NCI-H748 treated with DMSO at 0.1 percent for 48 hours (cell line): ENCODE data around the gene C21orf91.

Experiments used
- DNase-seq: peaks from one replicate; lab custom pipeline; 2025; lab: John Stamatoyannopoulos, UW

Gene C21orf91

DNA sequence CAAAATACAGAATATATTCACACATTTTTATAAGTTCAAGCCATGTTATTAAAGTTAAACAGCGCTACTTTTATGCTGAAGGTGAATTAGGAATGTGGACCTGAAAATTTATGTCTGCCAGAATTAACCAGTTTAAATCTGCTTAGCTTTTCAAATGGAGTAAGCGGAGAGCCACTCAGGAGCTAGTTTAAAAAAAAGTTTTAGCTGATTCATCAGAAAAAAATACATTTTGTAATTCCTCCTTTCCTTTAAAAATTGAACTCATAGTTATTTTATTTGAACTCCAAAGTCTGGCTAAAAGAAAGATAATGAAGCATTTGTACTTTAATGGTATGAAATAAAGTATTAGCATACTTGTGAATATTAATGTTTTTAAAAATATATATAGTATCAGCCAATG is 21.2 kb downstream of the C21orf91 start:
- DNase-seq = no peak

DNA sequence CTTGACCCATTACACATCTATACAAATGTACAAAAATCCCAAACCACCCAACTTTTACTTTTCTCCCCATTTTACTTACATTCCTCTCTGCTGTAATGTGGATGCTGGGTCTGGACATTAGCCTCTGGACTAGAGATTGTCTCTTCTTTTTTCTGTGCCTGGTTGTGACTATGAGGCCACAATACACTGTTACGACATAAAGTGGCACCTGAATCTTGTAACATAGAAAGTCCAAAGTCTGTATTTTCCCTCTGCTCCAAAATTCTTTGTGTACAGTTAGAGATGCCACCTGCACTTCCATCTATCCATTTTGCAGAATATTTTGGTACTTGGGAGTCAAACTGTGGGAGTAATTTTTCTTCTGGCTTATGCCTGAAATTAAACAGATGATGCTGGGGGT is 22.7 kb downstream of the C21orf91 start:
- no peak for DNase-seq

DNA sequence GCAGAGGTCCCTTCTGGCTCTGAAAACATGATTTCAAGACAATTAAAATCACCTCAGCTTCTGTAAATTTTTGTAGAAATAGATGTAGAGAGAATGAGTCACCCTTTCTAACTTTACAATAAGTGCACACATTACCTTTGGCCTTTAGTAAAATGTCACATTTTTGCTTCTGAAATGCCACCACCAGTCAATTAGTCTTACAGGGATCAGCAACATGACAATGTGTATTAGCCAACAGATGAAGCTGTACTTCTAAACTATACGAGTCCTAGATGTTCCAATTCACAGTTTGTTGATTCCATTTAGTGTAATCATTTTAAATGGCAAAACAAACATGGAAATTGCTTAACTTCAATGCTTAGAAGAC is 23.1 kb downstream of the C21orf91 start:
- no peak for DNase-seq

DNA sequence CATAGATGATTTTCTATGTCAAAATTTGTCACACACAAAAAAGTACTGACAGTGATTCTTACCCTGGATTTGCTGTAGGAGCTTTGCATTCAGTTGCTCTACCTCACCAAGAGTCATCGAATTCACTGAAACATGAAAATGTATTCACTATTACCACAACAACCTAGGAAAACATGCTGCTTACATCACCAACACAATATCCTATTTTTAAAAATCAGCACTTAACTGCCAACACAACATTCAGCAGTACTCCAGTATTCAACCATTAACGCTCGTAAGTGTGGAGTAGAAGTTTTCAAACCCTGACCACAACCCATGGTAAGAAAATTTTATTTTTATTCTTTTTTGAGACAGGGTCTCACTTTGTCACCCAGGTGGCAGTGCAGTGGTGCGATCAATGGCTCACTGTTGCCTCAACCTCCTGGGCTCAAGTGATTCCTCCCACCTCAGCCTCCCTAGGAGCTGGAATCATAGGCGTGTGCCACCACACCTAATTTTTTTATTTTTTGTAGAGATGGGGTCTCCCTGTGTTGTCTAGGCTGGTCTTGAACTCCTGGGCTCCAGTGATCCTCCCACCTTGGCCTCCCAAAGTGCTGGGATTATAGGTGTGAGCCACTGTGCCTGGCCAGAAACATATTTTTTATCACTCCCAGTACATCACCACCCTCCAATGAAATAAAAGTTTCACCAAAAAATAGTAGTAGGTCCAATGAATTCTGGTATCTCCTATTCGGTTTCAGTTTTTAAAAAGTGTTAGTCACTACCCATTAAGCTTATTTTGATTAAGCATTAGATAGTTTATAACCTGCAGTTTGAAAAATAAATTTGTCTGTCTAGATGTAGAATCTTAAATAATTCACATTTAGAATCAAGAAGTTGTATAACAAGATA is 23.8 kb downstream of the C21orf91 start:
- no peak for DNase-seq

DNA sequence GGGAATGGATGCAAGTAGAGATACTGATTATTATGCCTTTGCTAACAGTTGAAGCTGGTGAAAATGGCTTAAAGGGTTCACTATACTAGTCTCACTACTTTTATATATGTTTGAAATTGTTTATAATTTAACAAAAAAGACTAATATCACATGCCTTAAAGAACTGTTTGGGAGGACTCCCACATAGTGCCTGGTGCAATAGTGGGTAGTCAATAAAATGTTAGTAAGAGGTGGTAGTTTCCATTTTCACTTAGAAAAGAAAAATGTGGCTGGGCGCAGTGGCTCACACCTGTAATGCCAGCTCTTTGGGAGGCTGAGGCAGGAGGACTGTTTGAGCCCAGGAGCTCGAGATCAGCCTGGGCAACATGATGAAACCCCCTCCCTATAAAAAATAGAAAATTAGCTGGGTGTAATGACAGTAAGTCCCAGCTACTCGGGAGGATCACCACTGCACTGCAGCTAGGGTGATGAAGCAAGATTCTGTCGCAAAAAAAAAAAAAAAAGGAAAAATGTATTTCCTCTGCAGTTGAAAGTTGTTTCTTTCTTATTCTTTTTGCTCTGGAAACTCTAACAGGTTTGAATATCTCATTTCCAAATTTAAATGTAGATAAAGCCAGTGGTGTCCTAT is 24.5 kb downstream of the C21orf91 start:
- DNase-seq = no peak

DNA sequence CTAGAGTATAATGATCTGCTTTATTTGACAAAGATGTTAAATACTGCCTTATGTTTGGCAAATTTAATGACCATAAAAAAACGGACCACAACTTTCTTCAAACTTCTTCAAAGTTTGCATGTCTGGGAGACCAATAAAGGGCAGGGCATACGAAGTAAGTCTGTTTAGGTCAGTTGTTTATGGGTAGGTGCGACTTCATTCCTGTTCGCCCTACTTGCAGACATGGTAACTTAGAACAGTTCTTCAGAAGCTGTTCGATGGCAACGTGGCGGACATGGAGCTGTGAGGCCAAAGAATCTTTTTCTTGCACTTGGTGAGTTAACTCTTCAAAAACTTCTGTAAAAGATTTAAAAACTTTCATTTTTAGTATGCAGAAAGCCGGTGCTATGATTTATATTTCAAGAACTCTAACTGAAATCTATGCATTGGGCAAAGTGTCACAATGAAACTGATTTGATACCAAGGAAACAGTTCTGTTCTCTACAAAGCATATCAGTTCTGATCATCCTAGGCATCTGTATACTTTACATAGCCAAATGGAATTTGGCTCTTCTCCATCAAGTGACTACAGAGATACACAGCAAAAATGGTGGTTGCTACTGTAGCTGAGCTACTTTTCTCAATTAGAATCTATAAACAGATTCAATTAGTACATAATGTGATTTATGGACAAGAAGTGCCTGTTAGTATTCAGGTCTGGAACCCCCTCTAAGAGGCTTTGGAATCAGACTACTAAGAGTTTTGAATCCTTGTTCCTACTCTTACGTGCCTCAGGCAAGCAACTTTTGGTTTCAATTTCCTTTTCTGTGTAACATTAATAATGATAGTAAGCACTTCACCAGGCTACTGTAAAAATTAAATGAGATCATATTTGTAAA is 25.7 kb downstream of the C21orf91 start:
- DNase-seq = no peak

DNA sequence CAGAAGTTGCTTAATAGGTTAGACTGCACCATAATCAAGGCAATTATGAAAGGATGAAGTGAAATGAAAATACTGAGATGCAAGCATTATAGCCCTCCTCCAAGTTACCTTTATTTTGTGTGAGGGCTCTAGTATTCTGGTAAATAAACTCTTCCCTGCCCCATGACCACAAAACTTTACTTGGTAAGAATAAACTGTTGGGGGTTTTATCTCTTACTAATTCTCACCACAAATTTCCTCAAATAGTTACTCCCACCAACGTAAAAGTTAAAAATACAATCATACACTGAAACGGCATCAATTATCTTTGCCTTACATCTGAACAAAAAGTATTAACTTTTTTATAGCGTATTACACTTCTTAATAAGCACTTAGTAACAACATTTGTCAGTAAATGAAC is 29.5 kb downstream of the C21orf91 start:
- no peak for DNase-seq

DNA sequence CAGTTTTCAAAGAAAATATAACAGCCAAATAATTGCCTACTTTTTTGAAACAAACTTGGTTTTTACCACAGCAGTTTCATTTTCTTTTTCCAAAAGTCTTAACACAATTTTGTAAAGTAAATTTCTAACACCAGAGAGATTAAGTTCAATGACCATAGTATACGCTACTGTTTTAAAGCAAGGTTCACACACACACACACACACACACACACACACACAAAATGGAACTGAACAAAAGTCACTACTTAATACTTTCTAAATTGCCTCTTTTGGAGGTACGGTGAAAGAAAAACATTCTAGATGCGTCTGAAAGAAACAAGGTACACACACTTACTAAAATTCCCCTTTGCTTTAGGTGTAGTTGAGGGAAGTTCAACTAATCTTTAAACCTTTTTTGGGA is 30.1 kb downstream of the C21orf91 start:
- no peak for DNase-seq

DNA sequence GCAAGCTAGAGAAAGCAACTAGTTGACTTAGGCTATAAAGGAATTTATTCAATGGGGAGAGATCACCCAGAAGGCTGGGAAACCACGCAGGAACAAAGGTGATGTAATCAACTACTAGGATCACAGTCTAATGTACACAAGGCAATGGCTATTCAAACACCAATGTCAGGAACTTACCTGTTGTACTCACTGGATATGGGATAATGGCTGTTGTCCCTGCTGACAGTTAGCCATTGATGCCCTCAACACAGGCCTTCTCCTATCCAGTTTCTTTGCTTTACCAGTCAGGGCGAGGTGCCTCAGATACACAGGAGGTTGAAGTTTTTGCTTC is 32.3 kb downstream of the C21orf91 start:
- no peak for DNase-seq

DNA sequence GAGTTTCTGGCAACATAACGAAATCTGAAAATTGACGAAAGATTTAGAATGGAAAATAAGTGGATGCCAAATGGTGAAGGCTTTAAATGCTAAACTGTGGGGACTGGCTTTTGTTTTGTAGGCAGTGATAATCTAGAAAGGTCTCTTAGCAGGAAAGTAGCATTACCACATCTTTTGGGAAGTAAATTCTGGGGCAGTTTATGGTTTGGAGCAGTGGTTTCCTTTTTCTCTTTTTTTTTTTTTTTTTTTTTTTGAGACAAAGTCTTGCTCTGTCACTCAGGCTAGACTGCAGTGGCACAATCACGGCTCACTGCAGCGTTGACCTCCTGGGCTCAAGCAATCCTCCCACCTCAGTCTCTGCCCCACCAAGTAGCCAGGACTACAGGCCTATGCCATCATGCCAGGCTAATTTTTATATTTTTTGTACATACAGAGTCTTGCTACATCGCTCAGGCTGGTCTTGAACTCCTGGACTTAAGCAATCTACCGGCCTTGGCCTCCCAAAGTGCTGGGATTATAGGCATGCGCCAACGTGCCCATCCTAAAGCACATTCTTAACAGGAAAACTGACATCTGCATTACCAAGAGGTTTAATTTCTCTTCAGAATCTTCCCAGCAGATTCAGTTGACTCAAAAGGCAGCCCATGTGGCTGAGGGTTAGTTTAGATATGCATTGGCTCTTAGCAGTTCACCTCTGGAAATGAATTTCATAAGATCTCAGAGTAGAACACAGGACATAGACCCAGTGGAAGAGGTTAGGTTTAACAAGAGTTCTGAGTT is 32.9 kb downstream of the C21orf91 start:
- no peak for DNase-seq

DNA sequence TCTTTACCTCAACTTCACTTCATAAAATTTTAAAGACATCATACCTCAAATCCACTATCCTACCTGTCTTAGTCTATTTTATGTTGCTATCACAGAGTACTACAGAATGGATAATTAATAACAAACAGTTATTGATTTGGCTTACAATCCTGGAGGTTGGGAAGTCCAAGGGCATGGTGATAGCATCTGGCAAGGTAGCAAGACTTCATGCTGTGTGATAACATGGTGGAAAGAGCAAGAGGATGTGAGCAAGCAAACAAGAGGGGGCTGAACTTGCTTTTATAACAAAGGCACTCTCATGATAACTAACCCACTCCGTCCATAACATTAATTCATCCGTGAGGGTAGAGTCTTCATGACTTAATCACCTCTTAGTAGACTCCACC is 33.8 kb downstream of the C21orf91 start:
- no peak for DNase-seq

DNA sequence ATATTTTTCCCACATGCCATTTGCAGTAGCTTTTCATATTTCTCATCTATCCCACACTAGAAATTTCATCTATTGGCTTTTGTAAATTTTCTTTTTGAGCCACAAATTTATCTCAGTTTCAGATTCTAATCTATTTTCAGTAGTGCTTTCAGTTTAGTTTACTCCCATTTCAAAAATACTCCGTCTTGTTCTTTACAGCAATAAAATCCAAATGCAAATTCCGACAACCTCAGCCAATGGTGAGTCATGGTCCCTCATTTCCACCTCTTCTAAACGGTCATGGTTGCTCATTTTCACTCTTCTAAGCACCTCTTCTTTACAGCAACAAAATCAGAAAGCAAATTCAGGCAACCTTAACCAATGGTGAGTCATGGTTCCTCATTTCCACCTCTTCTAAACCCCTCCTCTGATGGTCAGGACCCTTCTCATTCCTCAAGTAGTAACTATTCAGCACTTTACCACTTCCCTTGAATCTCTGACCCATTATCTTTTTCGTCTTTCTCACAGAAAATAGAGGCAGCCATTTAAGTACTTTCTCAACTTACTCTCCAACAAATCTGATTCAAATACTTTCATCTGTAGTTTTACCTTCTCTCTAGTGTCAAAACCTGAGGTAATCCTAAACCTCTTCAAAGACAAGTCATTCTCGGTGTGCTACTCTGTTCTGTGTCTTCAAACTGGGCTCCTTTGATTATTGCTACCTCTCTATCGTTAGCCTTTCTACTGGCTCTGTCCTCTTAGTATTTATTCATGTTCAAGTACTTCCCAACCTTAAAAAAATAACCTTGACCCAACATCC is 34.4 kb downstream of the C21orf91 start:
- DNase-seq = no peak

DNA sequence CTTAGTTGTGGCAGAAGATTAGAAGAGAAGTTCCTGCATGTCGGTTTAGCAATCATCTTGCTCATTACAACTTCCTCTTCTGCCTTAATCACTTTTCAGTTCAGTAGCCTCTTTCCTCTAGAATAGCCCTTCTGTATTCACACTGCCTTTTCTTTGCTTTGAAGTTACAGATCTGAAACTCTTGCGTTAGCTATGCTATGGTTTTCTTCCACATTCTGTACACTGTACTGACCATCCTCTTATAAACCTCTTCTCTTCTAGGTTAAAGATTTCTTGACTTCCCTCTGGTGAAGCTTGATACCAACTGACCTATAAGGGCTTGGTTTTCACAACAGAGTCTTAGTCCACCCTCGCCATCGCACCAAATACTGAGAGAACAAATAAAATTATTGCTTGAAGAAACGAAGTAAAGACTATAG is 35.0 kb downstream of the C21orf91 start:
- no peak for DNase-seq

DNA sequence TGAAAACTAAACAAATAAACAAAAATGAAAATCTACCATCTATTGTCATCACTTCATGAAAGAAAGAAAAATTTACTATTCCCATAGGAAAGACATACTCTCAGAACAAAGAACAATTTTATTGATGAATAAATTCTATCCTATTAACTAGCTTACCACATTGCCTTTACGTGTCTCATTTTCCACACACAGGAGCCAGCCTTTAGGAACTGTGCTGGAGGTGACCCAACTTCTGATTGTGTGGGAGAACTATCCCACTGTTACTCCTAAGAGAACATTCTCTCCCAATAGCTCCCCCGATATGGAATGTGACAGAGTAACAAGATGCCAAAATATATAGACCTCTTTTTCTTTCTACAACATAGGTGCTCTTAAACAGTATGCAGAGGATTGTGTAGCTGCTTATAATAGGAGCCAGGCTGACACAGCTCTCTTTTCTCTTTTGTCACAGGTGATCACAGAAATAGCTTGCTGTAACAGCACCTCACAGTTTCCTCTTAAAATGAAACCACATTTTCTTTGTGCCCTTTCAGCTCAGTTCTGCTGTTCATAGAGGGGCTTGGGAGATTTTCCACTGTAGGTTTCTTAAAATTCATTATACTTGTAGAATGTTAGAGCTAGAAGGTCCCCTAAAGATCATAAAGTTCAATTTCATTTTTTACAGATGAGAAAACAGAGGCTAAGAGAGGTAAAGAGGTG is 35.5 kb downstream of the C21orf91 start:
- DNase-seq = no peak

DNA sequence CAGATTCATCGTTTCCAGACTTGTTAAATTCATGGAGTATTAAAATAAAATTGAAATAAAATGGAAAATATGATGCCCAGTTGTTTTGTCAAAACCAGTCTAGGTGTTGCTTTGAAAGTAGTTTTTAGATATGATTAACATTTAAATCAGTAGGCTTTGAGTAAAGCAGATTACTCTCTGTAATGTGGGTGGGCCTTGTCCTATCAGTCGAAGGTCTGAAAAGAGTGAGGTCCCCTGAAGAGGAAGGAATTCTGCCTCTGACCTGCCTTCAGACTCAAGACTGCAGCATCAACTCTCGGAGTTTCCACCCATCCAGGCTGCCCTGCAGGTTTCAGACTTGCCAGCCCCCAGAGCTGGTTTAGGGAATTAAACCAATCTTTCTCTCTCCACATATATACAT is 36.2 kb downstream of the C21orf91 start:
- DNase-seq = no peak

DNA sequence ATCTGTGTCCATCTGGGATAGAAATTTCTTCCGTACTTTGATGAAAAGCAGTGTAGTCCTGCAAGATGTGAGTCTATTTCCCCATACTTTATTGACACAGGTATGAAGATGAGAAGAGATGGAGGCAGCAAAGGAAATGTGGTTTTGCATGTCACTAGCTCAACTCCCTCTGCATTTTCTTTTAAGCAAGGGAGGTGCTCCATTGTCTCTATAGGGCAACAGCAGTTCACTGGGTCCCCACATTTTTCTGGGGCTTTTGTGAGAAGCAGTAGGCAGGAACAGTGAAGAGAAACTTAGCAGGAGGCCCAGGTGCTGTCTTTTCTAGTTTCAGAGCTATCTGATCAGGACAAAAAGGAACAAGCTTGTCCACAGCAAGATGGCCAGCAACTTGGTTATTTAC is 37.1 kb downstream of the C21orf91 start:
- DNase-seq = no peak

DNA sequence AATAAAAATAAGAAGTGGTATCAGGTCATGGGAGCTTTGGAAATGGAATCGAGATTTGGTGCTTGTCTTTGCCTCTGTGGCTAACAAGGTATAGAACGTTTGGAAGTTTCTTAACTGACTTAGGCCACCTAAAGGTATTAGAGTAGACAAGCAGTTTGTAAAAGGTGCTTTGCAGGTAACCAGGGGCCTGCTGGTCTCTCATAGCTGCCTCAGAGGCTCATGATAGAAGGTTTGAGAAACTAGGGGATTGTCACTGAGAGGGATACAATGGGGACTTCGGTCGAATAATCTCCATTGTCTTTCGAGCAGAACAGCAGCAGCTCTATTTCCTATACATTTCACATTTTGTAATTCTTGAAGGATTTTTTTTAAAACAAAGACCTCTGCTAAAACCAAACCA is 37.6 kb downstream of the C21orf91 start:
- DNase-seq = no peak

DNA sequence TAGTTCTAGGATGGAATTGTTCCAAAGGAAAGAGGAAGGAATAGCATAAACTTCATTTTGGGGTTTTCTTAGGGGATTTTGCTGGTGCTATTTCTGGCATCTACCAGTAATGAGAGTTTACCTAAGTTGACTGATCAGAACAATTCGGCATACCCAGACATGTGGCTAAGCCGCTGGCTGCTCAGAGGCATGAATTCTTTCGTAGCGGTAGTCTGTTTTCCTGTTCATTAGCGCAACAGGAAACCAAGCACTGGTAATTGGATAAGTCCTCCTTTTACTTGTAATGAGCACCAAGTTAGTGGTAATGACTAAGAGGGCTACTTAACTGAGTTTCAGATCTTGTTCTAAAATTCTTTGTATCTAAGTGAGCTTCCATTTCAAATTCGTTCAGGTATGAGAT is 38.6 kb downstream of the C21orf91 start:
- DNase-seq = no peak

DNA sequence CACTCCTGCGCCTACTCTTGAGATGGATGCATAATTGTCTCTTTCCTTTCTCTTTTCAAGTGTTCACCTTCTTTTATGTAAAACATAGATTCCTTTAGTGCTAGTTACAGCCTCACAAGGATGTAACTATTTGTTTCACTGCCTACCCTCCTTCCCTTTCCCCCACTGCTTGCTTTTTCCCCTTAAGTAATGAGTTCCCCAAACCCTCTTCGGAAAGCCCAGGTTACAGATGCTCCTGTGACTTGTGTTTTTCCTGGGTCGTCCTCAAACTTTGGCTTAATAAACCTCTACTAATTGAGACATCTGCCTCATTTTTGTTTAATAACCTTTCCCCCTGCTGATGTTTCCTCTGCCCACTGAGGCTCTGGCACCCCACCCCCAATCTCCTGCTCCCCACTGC is 39.2 kb downstream of the C21orf91 start:
- DNase-seq = no peak

DNA sequence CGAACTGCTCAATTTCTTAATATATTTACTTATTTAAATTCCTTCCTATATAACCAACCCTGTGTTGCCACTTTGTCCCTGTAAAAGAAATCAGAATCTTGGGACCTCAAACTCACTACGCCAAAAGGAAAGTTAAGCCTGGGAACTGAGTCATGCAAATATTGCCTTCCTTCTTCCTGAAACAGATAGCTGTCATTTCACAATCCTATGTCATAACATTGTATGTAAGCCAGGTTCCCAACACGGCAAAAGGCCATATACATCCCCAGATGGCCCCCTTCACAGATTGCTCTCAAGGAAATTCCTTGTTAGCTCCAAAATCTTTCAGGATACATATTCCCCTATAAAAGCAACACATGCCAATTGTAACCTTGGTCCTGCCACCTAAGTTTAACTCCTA is 39.7 kb downstream of the C21orf91 start:
- no peak for DNase-seq
